Measurements from ENCODE around the gene UPF1.
A peak's percentile ranks its signal among the peaks of the same experiment; 100 is the strongest.

Gene UPF1

GRCh38 chr19:18831524-18832305, at the start of gene UPF1:
UPF1 (plus strand) TSS chr19:18831959; CDS start chr19:18832210, 251 bp downstream.
- peak; percentile 89 to 94 for DNase-seq (ENCODE audit: low read depth in 2 of 2)

- DNase-seq (ENCODE audit: low read depth in 2 of 2): no peak
Measured at GRCh38 chr19:18782559-18783225, 49.1 kb upstream of the UPF1 start.

- no peak for DNase-seq (ENCODE audit: low read depth in 2 of 2)
Measured at GRCh38 chr19:18783958-18784785, 47.6 kb upstream of the UPF1 start.

GRCh38 chr19:18784786-18785120, 47.0 kb upstream of the UPF1 start:
- DNase-seq (ENCODE audit: low read depth in 2 of 2): no peak

GRCh38 chr19:18785179-18786124, 46.3 kb upstream of the UPF1 start:
- DNase-seq (ENCODE audit: low read depth in 2 of 2): peak; percentile 24 to 47

- no peak for DNase-seq (ENCODE audit: low read depth in 2 of 2)
Measured at GRCh38 chr19:18788529-18789421, 43.0 kb upstream of the UPF1 start.

- no peak for DNase-seq (ENCODE audit: low read depth in 2 of 2)
Measured at GRCh38 chr19:18789422-18789869, 42.3 kb upstream of the UPF1 start.

GRCh38 chr19:18789883-18790565, 41.7 kb upstream of the UPF1 start:
- DNase-seq (ENCODE audit: low read depth in 2 of 2): no peak

- DNase-seq (ENCODE audit: low read depth in 2 of 2): no peak
Measured at GRCh38 chr19:18790566-18791314, 41.0 kb upstream of the UPF1 start, which contains the start of gene COMP. COMP (minus strand) TSS chr19:18791305; CDS start chr19:18791269, 36 bp downstream.

GRCh38 chr19:18791315-18791678, 40.5 kb upstream of the UPF1 start:
- DNase-seq (ENCODE audit: low read depth in 2 of 2): no peak

GRCh38 chr19:18792661-18793060, 39.1 kb upstream of the UPF1 start:
- no peak for DNase-seq (ENCODE audit: low read depth in 2 of 2)

- no peak for DNase-seq (ENCODE audit: low read depth in 2 of 2)
Measured at GRCh38 chr19:18793144-18794028, 38.4 kb upstream of the UPF1 start.

- no peak for DNase-seq (ENCODE audit: low read depth in 2 of 2)
Measured at GRCh38 chr19:18794029-18794313, 37.8 kb upstream of the UPF1 start.

- DNase-seq (ENCODE audit: low read depth in 2 of 2): no peak
Measured at GRCh38 chr19:18794692-18795091, 37.1 kb upstream of the UPF1 start.

GRCh38 chr19:18795540-18795939, 36.2 kb upstream of the UPF1 start:
- DNase-seq (ENCODE audit: low read depth in 2 of 2): no peak

GRCh38 chr19:18796239-18796638, 35.5 kb upstream of the UPF1 start:
- DNase-seq (ENCODE audit: low read depth in 2 of 2): no peak

- DNase-seq (ENCODE audit: low read depth in 2 of 2): no peak
Measured at GRCh38 chr19:18798384-18799352, 33.1 kb upstream of the UPF1 start.

Measured in stimulated activated CD8-positive, alpha-beta memory T cell treated with anti-CD3 and anti-CD28 coated beads, Interleukin-2, amount 100 ng/mL, for 1 hour (primary cell).